Dermis lymphatic vessel endothelial cell (primary cell): ENCODE measurements around the gene ESX1. TPM values are rescaled to one million over a fixed set of nuclear protein-coding genes. Genes with fewer than 3 reads are reported as not detected.

ENCODE experiments used
- total RNA-seq: library from RNA; depleted of rRNA; stranded (reverse); fragments of >200 nt; gene quantifications from 2 replicates; pipeline ENCODE4 v1.2.1, GENCODE V29; 2014

The ESX1 gene
- total RNA-seq: 0.17 and 0.22 TPM in 2 replicates

GRCh38 chrX:104254442-104255115 is at the start of gene ESX1:
Gene ESX1, minus strand, starts transcription at chrX:104254933. Its CDS starts 84 bp downstream, at chrX:104254849.

Other genes starting within 250 kb of the ESX1 start
- gene H2BW1, start 241.2 kb downstream of the ESX1 start, total RNA-seq: not detected in 2 replicates
- gene H2BW2, start 215.0 kb downstream of the ESX1 start, total RNA-seq: not detected in 2 replicates
- 3.9 and 8.5 TPM in 2 replicates for gene TMSB15C, start 178.7 kb downstream of the ESX1 start, total RNA-seq
- gene ZCCHC18, start 142.4 kb downstream of the ESX1 start, total RNA-seq: 0.98 and 2.9 TPM in 2 replicates
- gene SLC25A53, start 97.9 kb downstream of the ESX1 start, total RNA-seq: 11.5 and 13.7 TPM in 2 replicates
- gene FAM199X, start 88.5 kb downstream of the ESX1 start, total RNA-seq: 26.0 and 28.9 TPM in 2 replicates